GM12874 (cell line): Measurements from ENCODE around the gene ABCC1.

Source experiments
- CTCF ChIP-seq: IDR thresholded peaks from 2 replicates; pipeline ENCODE4 v1.5.1; 2011; ENCODE audit warnings: low read depth, mild to moderate bottlenecking, control low read depth, low read length, moderate library complexity; ENCODE audit not compliant: insufficient read depth

ABCC1 gene

DNA sequence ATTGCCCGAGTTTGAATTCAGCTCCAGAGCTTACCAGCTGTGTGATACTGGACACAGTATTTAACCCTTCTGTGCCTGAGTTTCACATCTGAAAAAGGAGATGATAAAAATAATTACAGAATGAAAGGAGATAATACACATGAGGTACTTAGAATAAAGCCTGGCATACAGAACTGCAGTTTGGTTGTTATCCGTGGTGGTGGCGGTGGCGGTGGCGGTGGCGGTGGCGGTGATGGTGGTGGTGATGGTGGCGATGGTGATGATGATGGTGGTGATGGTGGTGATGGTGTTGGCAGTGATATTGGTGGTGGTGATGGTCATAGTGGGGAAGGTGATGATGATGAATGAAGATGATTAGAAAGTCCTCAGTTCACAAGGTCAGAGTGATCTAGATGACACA is 57.2 kb downstream of the ABCC1 start:
- TF ChIP-seq CTCF: no peak

DNA sequence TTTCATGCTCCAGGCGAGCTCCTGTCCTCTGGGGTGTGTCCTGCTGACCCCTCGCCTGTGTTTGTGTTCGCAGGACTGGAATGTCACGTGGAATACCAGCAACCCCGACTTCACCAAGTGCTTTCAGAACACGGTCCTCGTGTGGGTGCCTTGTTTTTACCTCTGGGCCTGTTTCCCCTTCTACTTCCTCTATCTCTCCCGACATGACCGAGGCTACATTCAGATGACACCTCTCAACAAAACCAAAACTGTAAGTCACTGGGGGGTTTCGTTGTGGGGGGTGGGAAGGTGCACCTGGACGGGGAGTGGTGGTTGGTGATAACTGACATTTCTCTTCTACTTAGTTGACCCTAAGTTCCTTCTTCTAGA is 58.3 kb downstream of the ABCC1 start:
- TF ChIP-seq CTCF: no peak

- TF ChIP-seq CTCF: no peak
Observed at GRCh38 chr16:16008666-16009065, 59.2 kb downstream of the ABCC1 start.

GRCh38 chr16:16009401-16009800 is 60.0 kb downstream of the ABCC1 start:
- no peak for TF ChIP-seq CTCF

- no peak for TF ChIP-seq CTCF
Observed at GRCh38 chr16:16010194-16010593, 60.8 kb downstream of the ABCC1 start.

- no peak for TF ChIP-seq CTCF
Observed at GRCh38 chr16:16012144-16012543, 62.7 kb downstream of the ABCC1 start.

DNA sequence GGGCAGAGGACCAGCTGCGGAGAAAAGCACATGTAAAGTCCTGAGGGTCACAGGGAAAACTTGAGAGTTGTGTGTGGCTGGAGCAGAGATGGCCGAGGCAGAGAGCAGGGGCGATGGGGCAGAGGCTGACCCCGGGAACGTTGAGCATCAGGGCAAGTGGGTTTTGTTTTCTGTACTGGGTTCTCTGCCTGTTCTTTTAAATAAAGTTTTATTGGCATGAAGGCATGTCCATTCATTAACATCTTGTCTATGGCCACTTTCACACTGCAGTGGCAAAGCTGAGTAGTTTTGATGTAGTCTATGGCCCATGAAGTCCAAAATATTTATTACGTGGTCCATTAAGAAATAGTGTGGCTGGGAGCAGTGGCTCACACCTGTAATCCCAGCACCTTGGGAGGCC is 64.4 kb downstream of the ABCC1 start:
- no peak for TF ChIP-seq CTCF
